Lower leg skin (tissue), 3 donors: ENCODE measurements around the gene DGKB.

Experiments
- POLR2A ChIP-seq, 2 donors: fragments of 450-650 bp; IDR thresholded peaks; one replicate each; pipeline ENCODE4 v1.6.1; 2016 to 2017; ENCODE audit warnings: antibody characterized with exemption in 2 of 2, mild to moderate bottlenecking in 1 of 2, moderate library complexity in 1 of 2
- TF ChIP-seq, protein P1 (sequence below), 3 donors: fragments of 450-650 bp; IDR thresholded peaks; one replicate each; pipeline ENCODE4 v1.5.1; 2016; ENCODE audit warnings: antibody characterized with exemption in 3 of 3, mild to moderate bottlenecking in 3 of 3, moderate library complexity in 2 of 3

DNA sequence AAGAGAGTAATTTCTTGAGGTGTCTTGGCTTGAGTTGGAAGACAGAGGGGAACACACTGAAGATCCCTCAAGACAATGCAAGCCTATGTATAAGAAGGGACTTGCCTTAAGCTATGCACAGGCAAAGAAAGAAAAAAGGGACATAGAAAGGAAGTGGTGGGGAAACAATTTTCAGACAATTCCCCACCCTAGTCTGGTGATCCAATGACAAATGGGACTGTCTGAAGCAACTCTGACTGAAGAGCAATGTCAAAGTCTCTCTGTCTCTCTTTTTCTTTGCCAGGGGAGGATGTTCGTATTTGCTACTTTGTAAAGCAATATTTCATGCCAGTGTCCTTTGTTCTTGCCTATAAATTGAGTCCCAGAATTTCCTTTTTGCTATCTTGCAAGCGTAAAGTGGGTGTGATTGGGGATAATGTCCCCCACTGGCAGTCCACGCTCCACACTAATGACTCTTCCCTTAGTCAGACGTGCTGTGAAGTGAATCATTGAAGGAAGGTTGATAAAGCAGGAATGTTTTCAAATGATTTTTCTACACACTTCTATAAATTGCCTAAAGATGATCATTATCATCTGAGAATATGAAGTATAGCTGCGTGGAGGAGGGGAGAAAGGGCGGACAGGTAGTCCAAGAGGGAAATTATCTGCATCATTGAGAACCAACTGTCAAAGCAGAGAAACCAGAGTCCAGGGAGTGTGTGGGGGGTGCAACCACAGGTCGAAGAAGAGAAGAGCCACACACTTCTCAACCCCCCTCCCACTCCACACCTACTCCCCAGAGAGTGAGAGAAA lies 669.3 kb downstream of the DGKB start:
- TF ChIP-seq, protein P1, sequence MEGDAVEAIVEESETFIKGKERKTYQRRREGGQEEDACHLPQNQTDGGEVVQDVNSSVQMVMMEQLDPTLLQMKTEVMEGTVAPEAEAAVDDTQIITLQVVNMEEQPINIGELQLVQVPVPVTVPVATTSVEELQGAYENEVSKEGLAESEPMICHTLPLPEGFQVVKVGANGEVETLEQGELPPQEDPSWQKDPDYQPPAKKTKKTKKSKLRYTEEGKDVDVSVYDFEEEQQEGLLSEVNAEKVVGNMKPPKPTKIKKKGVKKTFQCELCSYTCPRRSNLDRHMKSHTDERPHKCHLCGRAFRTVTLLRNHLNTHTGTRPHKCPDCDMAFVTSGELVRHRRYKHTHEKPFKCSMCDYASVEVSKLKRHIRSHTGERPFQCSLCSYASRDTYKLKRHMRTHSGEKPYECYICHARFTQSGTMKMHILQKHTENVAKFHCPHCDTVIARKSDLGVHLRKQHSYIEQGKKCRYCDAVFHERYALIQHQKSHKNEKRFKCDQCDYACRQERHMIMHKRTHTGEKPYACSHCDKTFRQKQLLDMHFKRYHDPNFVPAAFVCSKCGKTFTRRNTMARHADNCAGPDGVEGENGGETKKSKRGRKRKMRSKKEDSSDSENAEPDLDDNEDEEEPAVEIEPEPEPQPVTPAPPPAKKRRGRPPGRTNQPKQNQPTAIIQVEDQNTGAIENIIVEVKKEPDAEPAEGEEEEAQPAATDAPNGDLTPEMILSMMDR (IDR thresholded peaks at IDR 0.05): no peak
- no peak for TF ChIP-seq POLR2A (IDR thresholded peaks at IDR 0.05)
